ENCODE results near the gene IGSF21. TPM values are rescaled to one million over a fixed set of nuclear protein-coding genes. Genes with fewer than 3 reads are reported as not detected.
A peak's percentile ranks its signal among the peaks of the same experiment; 100 is the strongest.

IGSF21 gene
- total RNA-seq, 4 donors from 2014 or later = 0.26 to 2.7 (median 0.88) TPM; not detected in 1

- H3K27me3 ChIP-seq = peaks cover 0 to 32% (median 0%) of the 10 kb centered on the region in 4 donors
- WGBS, 2 donors = 28 to 45% methylated on average over 4 to 5 of the region's 7 CpGs
- TF ChIP-seq CTCF (IDR thresholded peaks at IDR 0.05) = no peak
- DNase-seq = no peak
- intact Hi-C loops (cut with DNase I) = no loop called here
- H3K4me3 ChIP-seq = no peak overlapping the region
- no peak overlapping the region for H3K27ac ChIP-seq
- H3K4me1 ChIP-seq = no peaks in the 10 kb centered on the region
- H3K9me3 ChIP-seq = peaks cover 0 to 6% (median 5%) of the 10 kb centered on the region in 3 donors
- no peaks in the 10 kb centered on the region for H3K36me3 ChIP-seq
Measured at GRCh38 chr1:18320051-18320450, 212.5 kb downstream of the IGSF21 start.

- 63 to 68% methylated on average over 17 to 18 of the region's 20 CpGs for WGBS, 2 donors
- Histone ChIP-seq H3K27me3 (peaks cover 0 to 32% (median 0%) of the 10 kb centered on the region in 4 donors), H3K27ac (no peak overlapping the region), H3K4me1 (peaks cover 0 to 9% (median 0%) of the 10 kb centered on the region in 3 donors), H3K36me3 (no peaks in the 10 kb centered on the region), H3K9me3 (peaks cover 0 to 6% (median 5%) of the 10 kb centered on the region in 3 donors), H3K4me3 (no peak overlapping the region)
- intact Hi-C loops (cut with DNase I) = no loop called here
- no peak for DNase-seq
- TF ChIP-seq POLR2A (IDR thresholded peaks at IDR 0.05) = no peak
- TF ChIP-seq CTCF (IDR thresholded peaks at IDR 0.05) = peak in 1 of 6 experiments; percentile 5
Measured at GRCh38 chr1:18322368-18323032, 214.9 kb downstream of the IGSF21 start.

GRCh38 chr1:18323259-18323658, 215.7 kb downstream of the IGSF21 start:
- Histone ChIP-seq H3K36me3 (no peaks in the 10 kb centered on the region), H3K4me3 (no peak overlapping the region), H3K9me3 (peaks cover 0 to 6% (median 5%) of the 10 kb centered on the region in 3 donors), H3K27me3 (peaks cover 0 to 32% (median 0%) of the 10 kb centered on the region in 4 donors), H3K27ac (no peak overlapping the region), H3K4me1 (peaks cover 0 to 9% (median 0%) of the 10 kb centered on the region in 3 donors)
- intact Hi-C loops (cut with DNase I) = no loop called here
- no peak for DNase-seq
- 59 to 77% methylated on average over 3 to 7 of the region's 7 CpGs for WGBS, 2 donors
- TF ChIP-seq CTCF (IDR thresholded peaks at IDR 0.05) (no peak), POLR2A (IDR thresholded peaks at IDR 0.05) (no peak)

GRCh38 chr1:18324246-18324645, 216.6 kb downstream of the IGSF21 start:
- no peak overlapping the region for H3K27ac ChIP-seq
- WGBS, 2 donors = 81 to 88% methylated on average over 1 to 7 of the region's 10 CpGs
- H3K4me3 ChIP-seq = no peak overlapping the region
- H3K9me3 ChIP-seq = peaks cover 0 to under 1% (median under 1%) of the 10 kb centered on the region in 3 donors
- TF ChIP-seq POLR2A (IDR thresholded peaks at IDR 0.05) = no peak
- TF ChIP-seq CTCF (IDR thresholded peaks at IDR 0.05) = peak in 1 of 6 experiments; percentile 8
- H3K4me1 ChIP-seq = peaks cover 0 to 9% (median 0%) of the 10 kb centered on the region in 3 donors
- peaks cover 0 to 32% (median 0%) of the 10 kb centered on the region in 4 donors for H3K27me3 ChIP-seq
- no peaks in the 10 kb centered on the region for H3K36me3 ChIP-seq
- DNase-seq = no peak
- intact Hi-C loops (cut with DNase I) = no loop called here

GRCh38 chr1:18325136-18325535, 217.5 kb downstream of the IGSF21 start:
- 62 to 66% methylated on average over 5 to 6 of the region's 7 CpGs for WGBS, 2 donors
- Histone ChIP-seq H3K36me3 (no peaks in the 10 kb centered on the region), H3K4me1 (peaks cover 0 to 9% (median 0%) of the 10 kb centered on the region in 3 donors), H3K4me3 (no peak overlapping the region), H3K27me3 (peaks cover 0 to 32% (median 0%) of the 10 kb centered on the region in 4 donors), H3K27ac (no peak overlapping the region), H3K9me3 (no peaks in the 10 kb centered on the region)
- intact Hi-C loops (cut with DNase I) = no loop called here
- TF ChIP-seq POLR2A (IDR thresholded peaks at IDR 0.05) (no peak), CTCF (IDR thresholded peaks at IDR 0.05) (no peak)
- DNase-seq = no peak
